Endothelial cell of umbilical vein (primary cell): ENCODE measurements around the gene CRTC2.

Experiments used
- EZH2 ChIP-seq: IDR thresholded peaks from 2 replicates; pipeline ENCODE4 v1.6.1; 2012; ENCODE audit warnings: borderline replicate concordance, low read depth, mild to moderate bottlenecking, moderate library complexity, low read length, inconsistent platforms; ENCODE audit not compliant: severe bottlenecking
- JUN ChIP-seq: IDR thresholded peaks from 2 replicates; pipeline ENCODE4 v1.6.1; 2011; ENCODE audit warnings: borderline replicate concordance, low read depth; ENCODE audit not compliant: insufficient read length, insufficient read depth
- MYC ChIP-seq: IDR thresholded peaks from one replicate; pipeline ENCODE4 v1.6.1; 2011; ENCODE audit warnings: mild to moderate bottlenecking, low read depth, low read length
- POLR2A ChIP-seq: IDR thresholded peaks from 2 replicates; pipeline ENCODE4 v1.6.1; 2012; ENCODE audit warnings: low read depth, mild to moderate bottlenecking, control low read depth, low read length
- POLR2AphosphoS5 ChIP-seq: IDR thresholded peaks from 2 replicates; pipeline ENCODE4 v1.6.1; 2012; ENCODE audit warnings: low read depth, mild to moderate bottlenecking, control low read depth, low read length, moderate library complexity; ENCODE audit not compliant: insufficient read depth
- TF ChIP-seq, protein P1 (sequence below), 2 donors: IDR thresholded peaks; 1 replicate in 1 of 2; 2 replicates in 1 of 2; pipeline ENCODE4 v1.5.1; 2011; ENCODE audit warnings: low read length in 2 of 2, mild to moderate bottlenecking in 2 of 2, moderate library complexity in 2 of 2, control low read depth in 1 of 2, inconsistent platforms in 1 of 2, low read depth in 1 of 2; ENCODE audit not compliant: insufficient read depth in 1 of 2; ENCODE audit errors: extremely low read depth in 1 of 2
- TF ChIP-seq, protein P2 (sequence below): IDR thresholded peaks from 2 replicates; pipeline ENCODE4 v1.6.1; 2011; ENCODE audit not compliant: insufficient read depth, insufficient read length

DNA sequence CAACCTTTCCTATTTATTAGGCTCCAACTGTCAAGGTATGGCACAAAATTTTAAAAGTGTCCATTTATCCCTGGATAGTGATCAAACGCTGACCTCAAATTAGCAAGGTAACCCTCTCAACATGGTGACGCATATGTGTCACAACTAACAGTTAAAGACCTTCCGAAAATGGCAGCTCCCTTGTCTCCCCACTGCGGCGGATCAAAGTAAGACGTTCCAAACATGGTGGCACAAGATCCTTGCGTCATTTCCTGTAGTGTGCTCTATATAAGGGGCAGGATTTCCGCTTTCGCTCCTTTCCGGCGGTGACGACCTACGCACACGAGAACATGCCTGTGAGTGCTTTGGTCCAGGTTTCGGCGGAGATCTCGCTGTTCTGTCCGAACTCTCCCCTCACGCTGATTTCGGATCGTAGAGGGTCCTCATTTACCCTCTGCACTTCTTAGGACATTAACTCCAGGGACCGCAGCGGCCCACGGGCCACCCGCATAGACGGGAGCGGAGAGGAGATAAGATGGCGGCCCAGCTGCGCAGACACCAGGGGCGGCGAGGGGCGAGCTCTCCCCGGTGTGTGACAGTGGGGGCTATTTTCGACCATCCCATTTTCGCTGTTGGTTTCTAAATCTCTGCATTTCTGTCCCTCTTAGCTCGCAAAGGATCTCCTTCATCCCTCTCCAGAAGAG, 32.2 kb upstream of the CRTC2 start, which contains the start of gene RPS27:
- TF ChIP-seq, protein P1, sequence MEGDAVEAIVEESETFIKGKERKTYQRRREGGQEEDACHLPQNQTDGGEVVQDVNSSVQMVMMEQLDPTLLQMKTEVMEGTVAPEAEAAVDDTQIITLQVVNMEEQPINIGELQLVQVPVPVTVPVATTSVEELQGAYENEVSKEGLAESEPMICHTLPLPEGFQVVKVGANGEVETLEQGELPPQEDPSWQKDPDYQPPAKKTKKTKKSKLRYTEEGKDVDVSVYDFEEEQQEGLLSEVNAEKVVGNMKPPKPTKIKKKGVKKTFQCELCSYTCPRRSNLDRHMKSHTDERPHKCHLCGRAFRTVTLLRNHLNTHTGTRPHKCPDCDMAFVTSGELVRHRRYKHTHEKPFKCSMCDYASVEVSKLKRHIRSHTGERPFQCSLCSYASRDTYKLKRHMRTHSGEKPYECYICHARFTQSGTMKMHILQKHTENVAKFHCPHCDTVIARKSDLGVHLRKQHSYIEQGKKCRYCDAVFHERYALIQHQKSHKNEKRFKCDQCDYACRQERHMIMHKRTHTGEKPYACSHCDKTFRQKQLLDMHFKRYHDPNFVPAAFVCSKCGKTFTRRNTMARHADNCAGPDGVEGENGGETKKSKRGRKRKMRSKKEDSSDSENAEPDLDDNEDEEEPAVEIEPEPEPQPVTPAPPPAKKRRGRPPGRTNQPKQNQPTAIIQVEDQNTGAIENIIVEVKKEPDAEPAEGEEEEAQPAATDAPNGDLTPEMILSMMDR (IDR thresholded peaks at IDR 0.05; ENCODE audit: extremely low read depth in 1 of 2, insufficient read depth in 1 of 2, low read depth in 1 of 2, low read length in 2 of 2): no peak
- TF ChIP-seq JUN: peak; percentile 80
- TF ChIP-seq EZH2: no peak
- peak; percentile 99 for TF ChIP-seq POLR2A
- TF ChIP-seq, protein P2, sequence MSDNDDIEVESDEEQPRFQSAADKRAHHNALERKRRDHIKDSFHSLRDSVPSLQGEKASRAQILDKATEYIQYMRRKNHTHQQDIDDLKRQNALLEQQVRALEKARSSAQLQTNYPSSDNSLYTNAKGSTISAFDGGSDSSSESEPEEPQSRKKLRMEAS: no peak
- no peak for TF ChIP-seq MYC
- TF ChIP-seq POLR2AphosphoS5: peak; percentile 99
